Adrenal gland (tissue), 12 donors: Measurements from ENCODE around the gene ME1. TPM values are rescaled to one million over a fixed set of nuclear protein-coding genes. Genes with fewer than 3 reads are reported as not detected.
"Not testable (repeated sequence)": the region's sequence is repeated elsewhere in the genome, so short reads cannot be mapped to it uniquely, and the experiment has no call there.

Experiments
- DNase-seq, 7 donors: peaks; one replicate each; pipeline ENCODE4 v3.0.0-alpha.2; 2019 to 2020
- H3K27ac ChIP-seq, 5 donors: fragments of 200-600 bp; sonication (generic) in 4 of 5; 1 replicate in 3 of 5; 2 replicates in 2 of 5; pipeline versions ENCODE4 v1.5.1 to v1.8.0; 2016 to 2020; ENCODE audit warnings: mild to moderate bottlenecking in 1 of 5
- H3K27me3 ChIP-seq: fragments of 200-600 bp; 2 replicates; pipeline ENCODE4 v1.8.0; 2021
- H3K36me3 ChIP-seq, 2 donors: fragments of 200-600 bp; replicated peaks in 1 of 2; 1 replicate in 1 of 2; 2 replicates in 1 of 2; pipeline versions ENCODE4 v1.5.1 to v1.8.0; 2018 to 2022
- H3K4me1 ChIP-seq, 2 donors: fragments of 200-600 bp; replicated peaks in 1 of 2; 1 replicate in 1 of 2; 2 replicates in 1 of 2; pipeline versions ENCODE4 v1.5.1 to v1.8.0; 2018 to 2021
- H3K4me3 ChIP-seq, 4 donors: fragments of 200-600 bp; sonication (generic) in 3 of 4; one replicate each; pipeline ENCODE4 v1.5.1; 2016 to 2018
- H3K9me3 ChIP-seq, 3 donors: fragments of 200-600 bp; sonication (generic) in 1 of 3; replicated peaks in 1 of 3; 1 replicate in 2 of 3; 2 replicates in 1 of 3; pipeline versions ENCODE4 v1.5.1 to v1.8.0; 2016 to 2021
- POLR2A ChIP-seq, 2 donors: fragments of 450-650 bp; IDR thresholded peaks; one replicate each; pipeline ENCODE4 v1.6.1; 2017; ENCODE audit warnings: antibody characterized with exemption in 2 of 2, mild to moderate bottlenecking in 2 of 2, moderate library complexity in 1 of 2
- WGBS, 4 donors: extraction: QIAGEN DNeasy Blood & Tissue Kit in 2 of 4; methylation state at CpG; one replicate each; pipeline versions ENCODE4 v1.1.5 to v1.1.7; 2013 to 2017; 5-methylcytosine and 5-hydroxymethylcytosine counted together
- intact Hi-C, 2 donors: fragments of 100-400 bp; cut with DNase I; formaldehyde crosslinking; loops; one replicate each; pipeline versions ENCODE4 v1.14.1 to v1.15.0; 2022 to 2023
- polyA plus RNA-seq, 3 donors: library from polyadenylated mRNA; stranded (reverse); fragments of 200-250 nt in 2 of 3; fragments of 350-450 nt in 1 of 3; fragmentation: Illumina TruSeq in 1 of 3; extraction: RNeasy Lipid Tissue Mini Kit (QIAGEN cat#74804) in 1 of 3; gene quantifications; one replicate each; pipeline ENCODE4 v1.2.3, GENCODE V29; 2013 to 2014
- total RNA-seq, 9 donors: library from RNA; depleted of rRNA in 4 of 9; stranded (reverse); fragments of >200 nt in 4 of 9; fragments of 120-200 nt in 1 of 9; fragmentation: NEBNext Ultra II Directional in 1 of 9; extraction: Animal tissue kit (Norgen Biotek cat#: 25700) in 1 of 9; gene quantifications; one replicate each; pipeline versions ENCODE4 v1.1.0 to v1.2.4, GENCODE V29; 2013 to 2023
- TF ChIP-seq, protein P1 (sequence below), 6 experiments: fragments of 450-650 bp in 4 of 6; fragments of 200-600 bp in 2 of 6; sonication (generic) in 1 of 6; IDR thresholded peaks; 1 replicate in 5 of 6; 2 replicates in 1 of 6; pipeline versions ENCODE4 v1.5.1 to v1.8.0; 2016 to 2021; ENCODE audit warnings: antibody characterized with exemption in 6 of 6, mild to moderate bottlenecking in 2 of 6, moderate library complexity in 1 of 6
- donor health status: healthy with polysubstance abuse.
- donor health status: Bipolar disorder and iron deficiency.
- donor health status: DM: yes; HTN: yes; CAD: no.
- donor health status: DM: no; HTN: no; CAD: no.
- donor health status: DM: no; HTN: no; CAD: no.
- donor health status: DM: yes; HTN: yes; CAD: no.

ME1 gene
- total and polyA plus RNA-seq, 12 donors, result 19.9 to 145 (median 64.1) TPM

- TF ChIP-seq, protein P1, sequence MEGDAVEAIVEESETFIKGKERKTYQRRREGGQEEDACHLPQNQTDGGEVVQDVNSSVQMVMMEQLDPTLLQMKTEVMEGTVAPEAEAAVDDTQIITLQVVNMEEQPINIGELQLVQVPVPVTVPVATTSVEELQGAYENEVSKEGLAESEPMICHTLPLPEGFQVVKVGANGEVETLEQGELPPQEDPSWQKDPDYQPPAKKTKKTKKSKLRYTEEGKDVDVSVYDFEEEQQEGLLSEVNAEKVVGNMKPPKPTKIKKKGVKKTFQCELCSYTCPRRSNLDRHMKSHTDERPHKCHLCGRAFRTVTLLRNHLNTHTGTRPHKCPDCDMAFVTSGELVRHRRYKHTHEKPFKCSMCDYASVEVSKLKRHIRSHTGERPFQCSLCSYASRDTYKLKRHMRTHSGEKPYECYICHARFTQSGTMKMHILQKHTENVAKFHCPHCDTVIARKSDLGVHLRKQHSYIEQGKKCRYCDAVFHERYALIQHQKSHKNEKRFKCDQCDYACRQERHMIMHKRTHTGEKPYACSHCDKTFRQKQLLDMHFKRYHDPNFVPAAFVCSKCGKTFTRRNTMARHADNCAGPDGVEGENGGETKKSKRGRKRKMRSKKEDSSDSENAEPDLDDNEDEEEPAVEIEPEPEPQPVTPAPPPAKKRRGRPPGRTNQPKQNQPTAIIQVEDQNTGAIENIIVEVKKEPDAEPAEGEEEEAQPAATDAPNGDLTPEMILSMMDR (IDR thresholded peaks at IDR 0.05), result no peak
- peak in 1 of 2 donors; percentile 3 for TF ChIP-seq POLR2A (IDR thresholded peaks at IDR 0.05)
- intact Hi-C loops, result no loop called here
- DNase-seq, result peak; percentile 48 to 76 (median 66)
- Histone ChIP-seq H3K9me3 (no peaks in the 10 kb centered on the region), H3K36me3 (no peaks in the 10 kb centered on the region), H3K4me3 (peak overlapping the region; percentile 70 to 93 (median 82)), H3K4me1 (peaks cover 0 to 40% of the 10 kb centered on the region in 2 donors), H3K27me3 (no peaks in the 10 kb centered on the region), H3K27ac (peak overlapping the region; percentile 82 to 92 (median 89))
- WGBS, 4 donors, result 2 to 5% (median 3%) methylated on average over 27 to 44 of the region's 44 CpGs
These were observed 236.9 kb downstream of the ME1 start for GRCh38 chr6:83193747-83194566.

DNA sequence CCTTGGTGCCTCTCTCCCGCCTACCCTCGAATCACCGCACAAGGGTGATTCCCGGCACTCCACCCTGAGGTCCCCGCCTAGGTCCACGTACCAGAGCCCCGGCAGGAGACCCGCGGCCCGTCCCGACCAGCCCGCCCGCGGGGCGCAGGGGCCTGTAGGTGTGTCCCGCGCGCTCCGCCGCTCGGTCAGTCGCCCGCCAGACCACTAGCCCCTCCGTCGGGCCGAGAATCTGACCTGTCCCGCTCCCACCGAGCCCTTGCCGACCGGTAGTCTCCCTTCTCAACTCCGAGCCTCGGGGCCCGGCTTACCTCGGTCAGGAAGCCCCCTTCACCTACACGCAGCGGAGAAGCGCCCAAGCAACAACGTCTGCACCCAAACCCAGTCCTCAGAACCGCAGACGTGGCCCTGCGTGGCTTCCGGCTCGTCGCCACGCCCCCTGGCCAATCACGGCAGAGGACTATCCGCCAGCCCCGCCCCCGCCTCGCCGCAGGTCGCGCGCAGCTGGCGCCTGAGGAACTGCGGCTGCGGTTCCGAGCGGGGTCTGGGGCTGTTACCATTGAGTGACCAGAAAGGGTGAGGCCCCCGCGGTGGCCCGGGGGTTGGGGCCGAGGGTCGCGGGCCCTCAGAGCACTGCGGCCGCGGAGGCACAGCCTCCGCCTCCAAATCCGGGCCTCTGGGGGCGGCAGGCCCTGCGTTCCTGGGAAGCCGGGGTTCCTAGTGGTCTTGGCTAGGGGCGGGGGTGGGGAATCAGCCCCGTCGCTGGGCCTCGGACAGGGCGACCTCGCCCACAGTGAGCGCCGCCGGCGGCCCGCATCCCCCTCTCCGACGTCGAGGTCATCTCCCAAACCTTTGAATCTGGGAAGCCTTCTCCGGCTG lies 237.7 kb downstream of the ME1 start, which contains the start of the genes PGM3 and RWDD2A:
PGM3 (minus strand) TSS at position 395 of the 876 bp plus-strand sequence. CDS start 2,253 bp downstream, outside the sequence.
RWDD2A (plus strand) TSS at position 487 of the 876 bp plus-strand sequence. CDS start 1,095 bp downstream, outside the sequence.
- TF ChIP-seq POLR2A (IDR thresholded peaks at IDR 0.05), result peak; percentile 89 to 95
- TF ChIP-seq, protein P1 (IDR thresholded peaks at IDR 0.05), result no peak
- Histone ChIP-seq H3K27me3 (no peaks in the 10 kb centered on the region), H3K36me3 (peaks cover 0 to 5% of the 10 kb centered on the region in 2 donors), H3K4me1 (peaks cover 0 to 44% of the 10 kb centered on the region in 2 donors), H3K27ac (peak within 1 kb of the TSS; percentile 82 to 92 (median 89)), H3K4me3 (peak within 1 kb of the TSS; percentile 70 to 93 (median 82)), H3K9me3 (no peaks in the 10 kb centered on the region)
- intact Hi-C loops, result no loop called here
- DNase-seq, result peak; percentile 89 to 95 (median 92)
- 0% methylated on average over 13 to 88 of the region's 88 CpGs for WGBS, 4 donors

GRCh38 chr6:83192456-83192855 lies 238.4 kb downstream of the ME1 start:
- H3K27me3 ChIP-seq, result no peaks in the 10 kb centered on the region
- 0 to 2% (median 0%) methylated on average over 4 of the region's 4 CpGs for WGBS, 4 donors
- H3K9me3 ChIP-seq, result no peaks in the 10 kb centered on the region
- H3K36me3 ChIP-seq, result peaks cover 0 to 11% of the 10 kb centered on the region in 2 donors
- H3K4me1 ChIP-seq, result peaks cover 0 to 46% of the 10 kb centered on the region in 2 donors
- H3K4me3 ChIP-seq, result peak overlapping the region; percentile 70 to 93 (median 78)
- intact Hi-C loops, result no loop called here
- no peak for DNase-seq
- peak overlapping the region; percentile 82 to 92 (median 89) for H3K27ac ChIP-seq
- TF ChIP-seq POLR2A (IDR thresholded peaks at IDR 0.05), result no peak
- TF ChIP-seq, protein P1 (IDR thresholded peaks at IDR 0.05), result no peak

DNA sequence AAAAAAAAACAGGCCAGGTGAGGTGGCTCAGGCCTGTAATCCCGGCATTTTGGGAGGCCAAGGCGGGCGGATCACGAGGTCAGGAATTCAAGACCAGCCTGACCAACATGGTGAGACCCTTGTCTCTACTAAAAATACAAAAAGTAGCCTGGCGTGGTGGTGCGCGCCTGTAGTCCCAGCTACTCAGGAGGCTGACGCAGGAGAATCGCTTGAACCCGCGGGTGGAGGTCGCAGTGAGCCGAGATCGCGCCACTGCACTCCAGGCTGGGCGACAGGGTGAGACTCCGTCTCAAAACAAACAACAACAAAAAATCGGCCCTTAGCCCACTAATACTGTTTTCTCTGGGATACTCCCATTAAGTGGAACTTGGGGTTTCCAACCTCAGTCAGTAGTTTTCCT lies 238.9 kb downstream of the ME1 start:
- Histone ChIP-seq H3K4me1 (peaks cover 0 to 46% of the 10 kb centered on the region in 2 donors), H3K36me3 (peaks cover 0 to 12% of the 10 kb centered on the region in 2 donors), H3K4me3 (peak overlapping the region in 1 of 4 donors; percentile 84)
- DNase-seq, H3K9me3 ChIP-seq, H3K27me3 ChIP-seq, intact Hi-C loops, H3K27ac ChIP-seq: not testable (repeated sequence)
- WGBS, 4 donors, result 83 to 93% (median 90%) methylated on average over 17 to 18 of the region's 18 CpGs
